Activated CD4-positive, alpha-beta T cell treated with anti-CD3 and anti-CD28 coated beads for 36 hours (primary cell): ENCODE data around the gene FCHSD2. TPM values are rescaled to one million over a fixed set of nuclear protein-coding genes. Genes with fewer than 3 reads are reported as not detected.

Experiments used
- ATAC-seq: fragments of 200-7000 bp; cut with Tn5 transposase; one replicate; pipeline ENCODE4 v1.10.0; 2021; ENCODE audit warnings: mild to moderate bottlenecking, moderate library complexity
- CTCF ChIA-PET: fragments of 350-600 bp; sonication (Branson Sonifier 250); formaldehyde crosslinking; loops from one replicate; lab custom pipeline; 2021; ENCODE audit warnings: antibody characterized with exemption; lab: Charles Lee
- POLR2A ChIA-PET: fragments of 350-600 bp; sonication (Branson Sonifier 250); formaldehyde crosslinking; loops from one replicate; lab custom pipeline; 2021; ENCODE audit warnings: antibody characterized with exemption, inconsistent platforms; lab: Charles Lee
- DNase-seq: peaks from one replicate; pipeline ENCODE4 v3.0.0-alpha.2; 2020
- H3K27ac Mint-ChIP-seq: one replicate; pipeline ENCODE4 v1.8.0; 2021; ENCODE audit warnings: mixed read lengths
- H3K27me3 Mint-ChIP-seq: one replicate; pipeline ENCODE4 v1.8.0; 2021; ENCODE audit warnings: mixed read lengths
- H3K36me3 Mint-ChIP-seq: one replicate; pipeline ENCODE4 v1.8.0; 2021; ENCODE audit warnings: low read depth, mixed read lengths
- H3K4me1 Mint-ChIP-seq: one replicate; pipeline ENCODE4 v1.8.0; 2021; ENCODE audit warnings: mixed read lengths
- H3K4me3 Mint-ChIP-seq: one replicate; pipeline ENCODE4 v1.8.0; 2021; ENCODE audit warnings: mild to moderate bottlenecking, moderate library complexity, mixed read lengths
- H3K9me3 Mint-ChIP-seq: one replicate; pipeline ENCODE4 v1.8.0; 2021; ENCODE audit warnings: low read depth, mixed read lengths
- intact Hi-C, 2 experiments: fragments of 100-400 bp; cut with DNase I in 1 of 2; cut with micrococcal nuclease in 1 of 2; formaldehyde crosslinking; loops; one replicate each; pipeline versions ENCODE4 v1.14.2 to v1.15.1; 2022 to 2024; cut with DNase I, micrococcal nuclease
- total RNA-seq, 2 experiments: library from RNA; stranded (reverse); gene quantifications; one replicate each; pipeline ENCODE4 v1.2.3, GENCODE V29; 2021

Gene FCHSD2
- total RNA-seq, 2 experiments from 2014 or later: 24.1 to 24.7 TPM

- Mint-ChIP-seq H3K27me3 (no peaks in the 10 kb centered on the region), H3K27ac (no peak overlapping the region), H3K4me1 (no peaks in the 10 kb centered on the region), H3K4me3 (no peak overlapping the region), H3K36me3 (no peaks in the 10 kb centered on the region), H3K9me3 (no peaks in the 10 kb centered on the region)
- DNase-seq (no peak), ATAC-seq (no peak)
- intact Hi-C loops: no loop called here
- POLR2A ChIA-PET: no interaction called here
- CTCF ChIA-PET: no interaction called here
Measured at GRCh38 chr11:72856065-72856464, 286.1 kb downstream of the FCHSD2 start.

GRCh38 chr11:72851726-72852125 is 290.4 kb downstream of the FCHSD2 start:
- intact Hi-C loops: no loop called here
- no peaks in the 10 kb centered on the region for H3K9me3 Mint-ChIP-seq

GRCh38 chr11:72850832-72851231 is 291.3 kb downstream of the FCHSD2 start:
- no peak overlapping the region for H3K27ac Mint-ChIP-seq
- no peak for ATAC-seq
- DNase-seq: no peak
- H3K9me3 Mint-ChIP-seq: no peaks in the 10 kb centered on the region
- no peaks in the 10 kb centered on the region for H3K27me3 Mint-ChIP-seq
- no peaks in the 10 kb centered on the region for H3K36me3 Mint-ChIP-seq
- no peak overlapping the region for H3K4me3 Mint-ChIP-seq
- ChIA-PET CTCF (no interaction called here), POLR2A (no interaction called here)
- intact Hi-C loops: no loop called here
- H3K4me1 Mint-ChIP-seq: peaks cover 3% of the 10 kb centered on the region

More at GRCh38 chr11:72851726-72852125, 290.4 kb downstream of the FCHSD2 start:
- H3K27ac Mint-ChIP-seq: no peak overlapping the region
- H3K36me3 Mint-ChIP-seq: no peaks in the 10 kb centered on the region
- CTCF ChIA-PET: no interaction called here
- DNase-seq: no peak
- peaks cover 3% of the 10 kb centered on the region for H3K4me1 Mint-ChIP-seq
- no peaks in the 10 kb centered on the region for H3K27me3 Mint-ChIP-seq
- H3K4me3 Mint-ChIP-seq: no peak overlapping the region
- ATAC-seq: no peak
- POLR2A ChIA-PET: no interaction called here

GRCh38 chr11:72848846-72849466 is 293.2 kb downstream of the FCHSD2 start:
- H3K27me3 Mint-ChIP-seq: no peaks in the 10 kb centered on the region
- peaks cover 3% of the 10 kb centered on the region for H3K4me1 Mint-ChIP-seq
- DNase-seq (peak; percentile 62), ATAC-seq (peak; percentile 71)
- CTCF ChIA-PET: interaction anchor here (1.4 to 1.7 kb wide), 2 partner anchors 17 to 124 kb away, joined by 5 to 8 read pairs; no protein-coding TSS in a partner anchor
- H3K36me3 Mint-ChIP-seq: no peaks in the 10 kb centered on the region
- no peaks in the 10 kb centered on the region for H3K9me3 Mint-ChIP-seq
- POLR2A ChIA-PET: no interaction called here
- intact Hi-C loops: loop anchor here (1.0 to 10.0 kb wide), 2 partner anchors 124 to 264 kb away; no protein-coding TSS in a partner anchor
- no peak overlapping the region for H3K4me3 Mint-ChIP-seq
- no peak overlapping the region for H3K27ac Mint-ChIP-seq

- Mint-ChIP-seq H3K4me1 (peaks cover 3% of the 10 kb centered on the region), H3K4me3 (no peak overlapping the region), H3K27me3 (no peaks in the 10 kb centered on the region), H3K36me3 (peaks cover 8% of the 10 kb centered on the region), H3K27ac (no peak overlapping the region), H3K9me3 (no peaks in the 10 kb centered on the region)
- POLR2A ChIA-PET: no interaction called here
- ATAC-seq (no peak), DNase-seq (no peak)
- CTCF ChIA-PET: interaction anchor here (1.3 to 2.0 kb wide), 3 partner anchors 13 to 119 kb away, joined by 3 to 10 read pairs (median 10); no protein-coding TSS in a partner anchor
- intact Hi-C loops: loop anchor here in 1 of 2 experiments (10.0 kb wide), 1 partner anchor 260 kb away; no protein-coding TSS in a partner anchor
Measured at GRCh38 chr11:72844356-72844755, 297.8 kb downstream of the FCHSD2 start.

- peaks cover 9% of the 10 kb centered on the region for H3K36me3 Mint-ChIP-seq
- H3K27me3 Mint-ChIP-seq: no peaks in the 10 kb centered on the region
- intact Hi-C loops: loop anchor here in 1 of 2 experiments (10.0 kb wide), 1 partner anchor 258 kb away; no protein-coding TSS in a partner anchor
- peak overlapping the region; percentile 11 for H3K27ac Mint-ChIP-seq
- ChIA-PET CTCF (no interaction called here), POLR2A (no interaction called here)
- DNase-seq: no peak
- H3K4me3 Mint-ChIP-seq: no peak overlapping the region
- H3K9me3 Mint-ChIP-seq: no peaks in the 10 kb centered on the region
- ATAC-seq: no peak
- no peaks in the 10 kb centered on the region for H3K4me1 Mint-ChIP-seq
Measured at GRCh38 chr11:72842653-72843330, 299.3 kb downstream of the FCHSD2 start.

GRCh38 chr11:72842126-72842525 is 300.0 kb downstream of the FCHSD2 start:
- no peaks in the 10 kb centered on the region for H3K27me3 Mint-ChIP-seq
- intact Hi-C loops: loop anchor here in 1 of 2 experiments (10.0 kb wide), 1 partner anchor 257 kb away; no protein-coding TSS in a partner anchor

GRCh38 chr11:72841397-72841796 is 300.7 kb downstream of the FCHSD2 start:
- intact Hi-C loops: loop anchor here in 1 of 2 experiments (10.0 kb wide), 1 partner anchor 257 kb away; no protein-coding TSS in a partner anchor
- DNase-seq: no peak
- POLR2A ChIA-PET: no interaction called here
- no peaks in the 10 kb centered on the region for H3K4me1 Mint-ChIP-seq
- peaks cover 9% of the 10 kb centered on the region for H3K36me3 Mint-ChIP-seq
- H3K4me3 Mint-ChIP-seq: no peak overlapping the region
- CTCF ChIA-PET: interaction anchor here (1.0 to 2.5 kb wide), 3 partner anchors 10 to 340 kb away, joined by 3 to 10 read pairs (median 4); no protein-coding TSS in a partner anchor
- no peak overlapping the region for H3K27ac Mint-ChIP-seq
- H3K27me3 Mint-ChIP-seq: no peaks in the 10 kb centered on the region
- no peak for ATAC-seq
- no peaks in the 10 kb centered on the region for H3K9me3 Mint-ChIP-seq

More at GRCh38 chr11:72842126-72842525, 300.0 kb downstream of the FCHSD2 start:
- Mint-ChIP-seq H3K4me3 (no peak overlapping the region), H3K9me3 (no peaks in the 10 kb centered on the region), H3K36me3 (peaks cover 9% of the 10 kb centered on the region), H3K4me1 (no peaks in the 10 kb centered on the region), H3K27ac (no peak overlapping the region)
- DNase-seq (no peak), ATAC-seq (no peak)
- ChIA-PET CTCF (interaction anchor here (1.0 kb wide), 1 partner anchor 67 kb away, joined by 3 read pairs; no protein-coding TSS in a partner anchor), POLR2A (no interaction called here)

- no peaks in the 10 kb centered on the region for H3K27me3 Mint-ChIP-seq
- ATAC-seq: no peak
- no peak for DNase-seq
- no peaks in the 10 kb centered on the region for H3K9me3 Mint-ChIP-seq
- H3K27ac Mint-ChIP-seq: no peak overlapping the region
- CTCF ChIA-PET: interaction anchor here (0.7 to 2.5 kb wide), 6 partner anchors 9 to 451 kb away, joined by 3 to 10 read pairs (median 4); no protein-coding TSS in a partner anchor
- intact Hi-C loops: loop anchor here in 1 of 2 experiments (10.0 kb wide), 1 partner anchor 256 kb away; no protein-coding TSS in a partner anchor
- POLR2A ChIA-PET: no interaction called here
- no peak overlapping the region for H3K4me3 Mint-ChIP-seq
- no peaks in the 10 kb centered on the region for H3K4me1 Mint-ChIP-seq
- peaks cover 9% of the 10 kb centered on the region for H3K36me3 Mint-ChIP-seq
Measured at GRCh38 chr11:72840780-72841179, 301.3 kb downstream of the FCHSD2 start.

- no peak for DNase-seq
- ATAC-seq: no peak
- Mint-ChIP-seq H3K27me3 (no peaks in the 10 kb centered on the region), H3K9me3 (no peaks in the 10 kb centered on the region), H3K4me1 (peaks cover 9% of the 10 kb centered on the region), H3K27ac (peak overlapping the region; percentile 26), H3K4me3 (no peak overlapping the region), H3K36me3 (peaks cover 9% of the 10 kb centered on the region)
- ChIA-PET CTCF (interaction anchor here (0.6 to 2.5 kb wide), 3 partner anchors 7 to 24 kb away, joined by 3 to 10 read pairs (median 3); partner anchors contain the start of gene ATG16L2), POLR2A (no interaction called here)
- intact Hi-C loops: no loop called here
Measured at GRCh38 chr11:72838691-72839305, 303.3 kb downstream of the FCHSD2 start.

GRCh38 chr11:72836111-72836510 is 306.0 kb downstream of the FCHSD2 start:
- CTCF ChIA-PET: interaction anchor here (0.6 to 1.2 kb wide), 3 partner anchors 11 to 338 kb away, joined by 3 to 4 read pairs (median 4); no protein-coding TSS in a partner anchor
- Mint-ChIP-seq H3K4me3 (no peak overlapping the region), H3K27ac (peak overlapping the region; percentile 20), H3K9me3 (no peaks in the 10 kb centered on the region), H3K27me3 (no peaks in the 10 kb centered on the region), H3K4me1 (peaks cover 9% of the 10 kb centered on the region), H3K36me3 (peaks cover 6% of the 10 kb centered on the region)
- intact Hi-C loops: no loop called here
- ATAC-seq (no peak), DNase-seq (no peak)
- POLR2A ChIA-PET: no interaction called here
